Placental pericyte (primary cell): ENCODE results near the gene SCN11A. TPM values are rescaled to one million over a fixed set of nuclear protein-coding genes. Genes with fewer than 3 reads are reported as not detected.

Experiments used
- small RNA-seq: library from RNA; depleted of rRNA; stranded (forward); fragments of <200 nt; gene quantifications from one replicate; pipeline ENCODE3, GENCODE V24; 2012; ENCODE audit warnings: low replicate concordance
- total RNA-seq: library from RNA; depleted of rRNA; stranded (reverse); fragments of >200 nt; gene quantifications from 2 replicates; pipeline ENCODE4 v1.2.3, GENCODE V29; 2012

SCN11A gene
- total RNA-seq, result under 0.01 TPM in 2 replicates

GRCh38 chr3:39051649-39052561 lies at the start of gene SCN11A, which contains the start of gene WDR48:
SCN11A (minus strand) TSS chr3:39051944; CDS start chr3:38950362, 101,582 bp downstream.
WDR48 (plus strand) TSS chr3:39052016; CDS start chr3:39052026, 10 bp downstream.

Small RNAs within 50 kb of the gene (small RNA-seq; reads per million reads assigned to genes)
- not detected for gene RNU6-1227P

Other genes with a start within 250 kb of the SCN11A start
- not detected in 2 replicates for gene SCN10A, start 235.7 kb downstream of the SCN11A start, total RNA-seq
- gene WDR48, start 72 bp upstream of the SCN11A start, total RNA-seq, result 23.2 and 32.2 TPM in 2 replicates
- gene GORASP1, start 55.7 kb upstream of the SCN11A start, total RNA-seq, result 44.9 and 60.6 TPM in 2 replicates
- gene TTC21A, start 55.7 kb upstream of the SCN11A start, total RNA-seq, result 2.7 and 3.5 TPM in 2 replicates
- gene CSRNP1, start 101.6 kb upstream of the SCN11A start, total RNA-seq, result 23.6 and 65.7 TPM in 2 replicates
- 0.14 TPM in 1 of 2 replicates, not detected in the other for gene XIRP1, start 140.7 kb upstream of the SCN11A start, total RNA-seq
- not detected in 2 replicates for gene CX3CR1, start 228.1 kb upstream of the SCN11A start, total RNA-seq